ENCODE data around the gene CAPZA3. TPM values are rescaled to one million over a fixed set of nuclear protein-coding genes. Genes with fewer than 3 reads are reported as not detected.
"Not testable (repeated sequence)": the region's sequence is repeated elsewhere in the genome, so short reads cannot be mapped to it uniquely, and the experiment has no call there.

The CAPZA3 gene
- total RNA-seq, 1 donor from 2014 or later: not detected

GRCh38 chr12:18752947-18753346 is 15.0 kb downstream of the CAPZA3 start:
- no peak for DNase-seq (ENCODE audit: extremely low read depth, low read depth, low spot score)

- no peak for DNase-seq (ENCODE audit: extremely low read depth, low read depth, low spot score)
Measured at GRCh38 chr12:18753481-18754123, 15.7 kb downstream of the CAPZA3 start.

GRCh38 chr12:18754124-18754707 is 16.3 kb downstream of the CAPZA3 start:
- no peak for DNase-seq (ENCODE audit: extremely low read depth, low read depth, low spot score)

GRCh38 chr12:18755341-18755740 is 17.4 kb downstream of the CAPZA3 start:
- DNase-seq (ENCODE audit: extremely low read depth, low read depth, low spot score): no peak

- DNase-seq (ENCODE audit: extremely low read depth, low read depth, low spot score): not testable (repeated sequence)
Measured at GRCh38 chr12:18766479-18766878, 28.6 kb downstream of the CAPZA3 start.

- DNase-seq (ENCODE audit: extremely low read depth, low read depth, low spot score): no peak
Measured at GRCh38 chr12:18782827-18783226, 44.9 kb downstream of the CAPZA3 start.

GRCh38 chr12:18785465-18785864 is 47.5 kb downstream of the CAPZA3 start:
- not testable (repeated sequence) for DNase-seq (ENCODE audit: extremely low read depth, low read depth, low spot score)

Other genes with a start within 250 kb of the CAPZA3 start
- gene PLCZ1, start 107 bp upstream of the CAPZA3 start, total RNA-seq: not detected in 2 replicates